ENCODE measurements around the gene RASL10A.

Gene RASL10A

GRCh38 chr22:29335656-29336055 lies 20.2 kb upstream of the RASL10A start:
- no peak for TF ChIP-seq Cebpa-rat (IDR thresholded peaks at IDR 0.05)
- peaks cover 12 to 100% (median 46%) of the 10 kb centered on the region in 11 experiments; a peak in 19 of 22 replicates for H4K20me1 ChIP-seq
- no peak overlapping the region for H3K4me3 ChIP-seq
- H3K27ac ChIP-seq = peak overlapping the region in 3 of 11 experiments; percentile 21 to 79 (median 68); a peak in 3 of 22 replicates
- H3K36me3 ChIP-seq = peaks cover 32 to 100% (median 63%) of the 10 kb centered on the region in 11 experiments
- H3K4me1 ChIP-seq = peaks cover 66 to 100% (median 99%) of the 10 kb centered on the region in 10 experiments
- peak overlapping the region in 2 of 11 experiments; percentile 39 to 61; a peak in 2 of 22 replicates for H3K9ac ChIP-seq
- H3K27me3 ChIP-seq = no peaks in the 10 kb centered on the region
- H3K9me3 ChIP-seq (replicated peaks in 1 of 11) = no peaks in the 10 kb centered on the region
- H3K4me2 ChIP-seq = peak overlapping the region in 10 of 11 experiments; percentile 2 to 98 (median 88); a peak in 19 of 22 replicates

- peak overlapping the region in 4 of 11 experiments; percentile 39 to 61 (median 42); a peak in 6 of 22 replicates for H3K9ac ChIP-seq
- no peaks in the 10 kb centered on the region for H3K27me3 ChIP-seq
- no peaks in the 10 kb centered on the region for H3K9me3 ChIP-seq (replicated peaks in 1 of 11)
- H4K20me1 ChIP-seq = peaks cover 12 to 100% (median 46%) of the 10 kb centered on the region in 11 experiments; a peak in 19 of 22 replicates
- H3K27ac ChIP-seq = peak overlapping the region in 5 of 11 experiments; percentile 16 to 79 (median 64); a peak in 8 of 22 replicates
- peaks cover 74 to 100% (median 99%) of the 10 kb centered on the region in 10 experiments for H3K4me1 ChIP-seq
- H3K4me2 ChIP-seq = peak overlapping the region in 9 of 11 experiments; percentile 18 to 98 (median 89); a peak in 17 of 22 replicates
- no peak overlapping the region; a peak in 1 of 20 replicates for H3K4me3 ChIP-seq
- no peak for TF ChIP-seq Cebpa-rat (IDR thresholded peaks at IDR 0.05)
- peaks cover 29 to 100% (median 63%) of the 10 kb centered on the region in 11 experiments for H3K36me3 ChIP-seq
Observed at GRCh38 chr22:29334696-29335344, 19.3 kb upstream of the RASL10A start.

GRCh38 chr22:29334148-29334547 lies 18.7 kb upstream of the RASL10A start:
- no peaks in the 10 kb centered on the region for H3K9me3 ChIP-seq (replicated peaks in 1 of 11)
- H3K4me2 ChIP-seq = peak overlapping the region in 9 of 11 experiments; percentile 18 to 98 (median 89); a peak in 16 of 22 replicates
- no peak for TF ChIP-seq Cebpa-rat (IDR thresholded peaks at IDR 0.05)
- H4K20me1 ChIP-seq = peaks cover 18 to 100% (median 47%) of the 10 kb centered on the region in 11 experiments; a peak in 20 of 22 replicates
- peak overlapping the region in 3 of 11 experiments; percentile 39 to 61 (median 42); a peak in 4 of 22 replicates for H3K9ac ChIP-seq
- peaks cover 23 to 100% (median 57%) of the 10 kb centered on the region in 11 experiments for H3K36me3 ChIP-seq
- no peaks in the 10 kb centered on the region for H3K27me3 ChIP-seq
- peaks cover 81 to 100% (median 100%) of the 10 kb centered on the region in 10 experiments for H3K4me1 ChIP-seq
- no peak overlapping the region; a peak in 1 of 20 replicates for H3K4me3 ChIP-seq
- peak overlapping the region in 3 of 11 experiments; percentile 64 to 79 (median 68); a peak in 5 of 22 replicates for H3K27ac ChIP-seq

DNA sequence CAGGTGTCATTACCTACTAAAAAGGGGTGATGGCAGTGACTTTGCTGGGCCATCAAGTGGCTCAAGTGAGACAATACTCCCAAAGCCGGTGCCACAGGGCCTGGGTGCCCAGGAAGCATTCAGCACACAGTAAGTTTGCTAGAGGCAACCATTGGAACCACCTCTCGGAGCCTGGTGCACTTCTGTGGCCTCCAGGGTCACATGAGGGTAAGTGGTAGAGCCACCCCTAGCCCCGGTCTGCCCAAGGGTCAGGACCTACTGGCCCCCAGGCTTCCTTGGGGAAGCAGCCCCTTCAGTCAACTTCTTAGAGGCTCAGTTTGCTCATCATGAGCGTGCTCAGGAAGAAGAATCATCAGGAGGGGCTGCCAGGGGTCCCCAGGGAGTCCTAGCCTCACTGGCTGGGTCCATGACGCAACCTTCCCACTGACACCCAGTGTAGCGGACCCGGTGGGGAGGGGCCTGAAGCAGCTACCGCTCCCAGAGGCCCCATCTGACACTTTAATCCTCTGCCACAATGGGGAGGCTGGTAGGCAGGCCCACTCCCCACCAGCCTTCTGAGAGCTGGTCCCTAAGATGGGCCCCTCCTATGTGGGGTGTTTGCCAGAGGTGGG lies 17.5 kb upstream of the RASL10A start:
- peak overlapping the region in 7 of 11 experiments; percentile 38 to 79 (median 71); a peak in 14 of 22 replicates for H3K27ac ChIP-seq
- H3K4me1 ChIP-seq = peaks cover 76 to 100% (median 100%) of the 10 kb centered on the region in 10 experiments
- peak overlapping the region; percentile 33 to 98 (median 87) for H3K4me2 ChIP-seq
- H3K27me3 ChIP-seq = no peaks in the 10 kb centered on the region
- H3K36me3 ChIP-seq = peaks cover 12 to 100% (median 51%) of the 10 kb centered on the region in 11 experiments; a peak in 19 of 22 replicates
- H4K20me1 ChIP-seq = peaks cover 20 to 100% (median 59%) of the 10 kb centered on the region in 11 experiments; a peak in 20 of 22 replicates
- peak overlapping the region in 5 of 10 experiments; percentile 2 to 28 (median 20); a peak in 6 of 20 replicates for H3K4me3 ChIP-seq
- H3K9ac ChIP-seq = peak overlapping the region in 9 of 11 experiments; percentile 12 to 68 (median 26); a peak in 13 of 22 replicates
- H3K9me3 ChIP-seq (replicated peaks in 1 of 11) = no peaks in the 10 kb centered on the region
- TF ChIP-seq Cebpa-rat (IDR thresholded peaks at IDR 0.05) = peak in 7 of 11 experiments; percentile 43 to 95 (median 84); a peak in 12 of 22 replicates

- Histone ChIP-seq H3K27me3 (no peaks in the 10 kb centered on the region), H4K20me1 (peaks cover 18 to 100% (median 51%) of the 10 kb centered on the region in 11 experiments; a peak in 19 of 22 replicates), H3K27ac (peak overlapping the region in 5 of 11 experiments; percentile 27 to 79 (median 72); a peak in 9 of 22 replicates), H3K4me1 (peaks cover 64 to 100% (median 100%) of the 10 kb centered on the region in 10 experiments), H3K9ac (peak overlapping the region in 6 of 11 experiments; percentile 26 to 68 (median 50); a peak in 9 of 22 replicates), H3K4me2 (peak overlapping the region; percentile 4 to 98 (median 87); a peak in 19 of 22 replicates), H3K4me3 (no peak overlapping the region), H3K9me3 (replicated peaks in 1 of 11) (no peaks in the 10 kb centered on the region), H3K36me3 (peaks cover 16 to 100% (median 52%) of the 10 kb centered on the region in 11 experiments; a peak in 21 of 22 replicates)
- no peak for TF ChIP-seq Cebpa-rat (IDR thresholded peaks at IDR 0.05)
Observed at GRCh38 chr22:29331658-29332300, 16.3 kb upstream of the RASL10A start.

DNA sequence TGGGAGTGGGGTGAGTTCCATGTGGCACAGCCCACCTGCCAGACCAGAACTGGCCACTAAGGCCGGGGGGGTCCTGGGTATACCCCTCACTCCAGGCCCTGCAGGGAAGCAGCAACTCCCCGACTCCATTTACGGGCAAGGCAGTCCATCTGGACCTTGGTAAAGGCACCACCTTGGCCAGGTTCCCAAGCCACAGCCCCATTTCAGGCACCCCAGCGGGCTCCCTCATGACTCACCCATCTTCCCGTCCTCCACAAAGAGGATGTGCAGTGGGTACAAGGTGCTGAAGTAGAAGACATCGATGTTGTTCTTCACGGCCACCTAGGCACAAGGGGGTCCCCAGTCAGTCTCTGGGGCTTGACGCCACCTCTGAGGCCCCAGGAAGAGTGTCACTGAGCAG lies 15.7 kb upstream of the RASL10A start:
- Histone ChIP-seq H3K4me2 (peak overlapping the region; percentile 18 to 98 (median 87); a peak in 21 of 22 replicates), H3K27me3 (no peaks in the 10 kb centered on the region), H4K20me1 (peaks cover 14 to 100% (median 45%) of the 10 kb centered on the region in 11 experiments; a peak in 18 of 22 replicates), H3K4me1 (peaks cover 62 to 100% (median 95%) of the 10 kb centered on the region in 10 experiments), H3K9ac (peak overlapping the region in 4 of 11 experiments; percentile 27 to 66 (median 31); a peak in 1 of 22 replicates), H3K9me3 (replicated peaks in 1 of 11) (no peaks in the 10 kb centered on the region), H3K4me3 (no peak overlapping the region), H3K36me3 (peaks cover 20 to 100% (median 52%) of the 10 kb centered on the region in 11 experiments; a peak in 21 of 22 replicates), H3K27ac (peak overlapping the region in 4 of 11 experiments; percentile 25 to 79 (median 72); a peak in 6 of 22 replicates)
- no peak for TF ChIP-seq Cebpa-rat (IDR thresholded peaks at IDR 0.05)

DNA sequence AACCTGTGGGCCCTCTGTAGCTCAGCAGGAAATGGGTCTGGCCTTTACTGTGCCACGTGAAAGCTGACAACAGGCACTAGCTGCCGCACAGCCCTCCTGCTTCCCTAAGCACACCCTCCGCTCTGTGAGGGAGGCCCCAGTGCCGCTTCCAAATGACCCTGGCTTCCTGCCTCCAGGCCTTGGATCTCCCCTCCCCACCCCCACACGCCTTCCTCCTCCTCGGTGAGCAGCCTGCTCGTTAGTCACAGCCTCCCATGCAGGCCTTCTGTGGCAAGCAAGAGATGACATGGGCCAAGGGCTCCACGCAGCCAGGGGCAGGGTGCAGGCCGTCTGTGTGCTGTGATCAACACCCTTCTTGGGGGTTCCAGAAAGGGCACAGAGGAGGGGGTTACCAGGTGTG lies 15.3 kb upstream of the RASL10A start:
- TF ChIP-seq Cebpa-rat (IDR thresholded peaks at IDR 0.05) = no peak
- Histone ChIP-seq H3K27me3 (no peaks in the 10 kb centered on the region), H4K20me1 (peaks cover 14 to 100% (median 41%) of the 10 kb centered on the region in 11 experiments; a peak in 18 of 22 replicates), H3K36me3 (peaks cover 20 to 100% (median 52%) of the 10 kb centered on the region in 11 experiments; a peak in 21 of 22 replicates), H3K9me3 (replicated peaks in 1 of 11) (no peaks in the 10 kb centered on the region), H3K27ac (peak overlapping the region in 3 of 11 experiments; percentile 25 to 79 (median 71); a peak in 6 of 22 replicates), H3K4me3 (no peak overlapping the region), H3K4me1 (peaks cover 58 to 97% (median 90%) of the 10 kb centered on the region in 10 experiments), H3K4me2 (peak overlapping the region; percentile 18 to 98 (median 87); a peak in 21 of 22 replicates), H3K9ac (peak overlapping the region in 2 of 11 experiments; percentile 27 to 33; a peak in 1 of 22 replicates)

Data from BLaER1 treated with 17β-estradiol and CSF1 and Interleukin-3, amounts not matched to agents 10 nM and 100 nM (cell line).